ENCODE results near the gene TXNDC16.

The TXNDC16 gene

DNA sequence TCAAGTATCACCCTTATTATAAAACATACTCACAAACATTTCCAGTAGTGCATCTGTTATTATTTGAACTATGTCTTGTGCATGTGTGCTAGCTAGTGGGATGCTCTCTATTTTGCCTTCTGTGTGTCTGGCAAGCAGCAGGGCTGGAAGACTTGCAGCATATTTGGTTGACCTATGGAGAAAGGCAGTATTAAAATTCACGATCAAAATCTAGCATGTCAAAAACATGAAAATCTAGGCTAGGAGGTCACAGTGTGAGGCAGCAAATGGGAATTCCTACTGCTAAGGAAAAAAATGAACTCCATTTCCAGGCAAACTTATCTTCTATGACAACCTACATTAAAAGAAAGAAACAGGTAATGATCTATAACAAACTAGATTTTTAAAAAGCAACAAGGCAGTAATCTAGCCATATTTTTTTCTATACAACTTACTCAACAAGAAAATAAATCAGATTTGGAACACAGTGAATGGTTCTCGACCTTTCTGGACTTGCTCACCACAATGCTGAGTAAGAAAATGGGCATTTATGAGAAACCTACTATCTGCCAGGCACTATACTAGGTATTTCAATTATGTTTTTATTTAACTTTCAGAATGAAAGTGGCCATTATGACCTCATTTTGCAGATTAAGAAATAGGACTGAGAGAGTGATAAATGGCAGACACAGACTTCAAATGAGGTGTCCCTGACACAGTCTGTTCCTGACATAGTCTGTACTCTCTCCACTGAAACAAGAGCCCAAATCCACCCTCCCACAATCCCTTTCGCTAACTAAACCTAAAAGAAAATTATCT, 96.8 kb downstream of the TXNDC16 start:
- H3K4me3 ChIP-seq (ENCODE audit: low read depth, low read length): no peak overlapping the region
- TF ChIP-seq, protein P1, sequence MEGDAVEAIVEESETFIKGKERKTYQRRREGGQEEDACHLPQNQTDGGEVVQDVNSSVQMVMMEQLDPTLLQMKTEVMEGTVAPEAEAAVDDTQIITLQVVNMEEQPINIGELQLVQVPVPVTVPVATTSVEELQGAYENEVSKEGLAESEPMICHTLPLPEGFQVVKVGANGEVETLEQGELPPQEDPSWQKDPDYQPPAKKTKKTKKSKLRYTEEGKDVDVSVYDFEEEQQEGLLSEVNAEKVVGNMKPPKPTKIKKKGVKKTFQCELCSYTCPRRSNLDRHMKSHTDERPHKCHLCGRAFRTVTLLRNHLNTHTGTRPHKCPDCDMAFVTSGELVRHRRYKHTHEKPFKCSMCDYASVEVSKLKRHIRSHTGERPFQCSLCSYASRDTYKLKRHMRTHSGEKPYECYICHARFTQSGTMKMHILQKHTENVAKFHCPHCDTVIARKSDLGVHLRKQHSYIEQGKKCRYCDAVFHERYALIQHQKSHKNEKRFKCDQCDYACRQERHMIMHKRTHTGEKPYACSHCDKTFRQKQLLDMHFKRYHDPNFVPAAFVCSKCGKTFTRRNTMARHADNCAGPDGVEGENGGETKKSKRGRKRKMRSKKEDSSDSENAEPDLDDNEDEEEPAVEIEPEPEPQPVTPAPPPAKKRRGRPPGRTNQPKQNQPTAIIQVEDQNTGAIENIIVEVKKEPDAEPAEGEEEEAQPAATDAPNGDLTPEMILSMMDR (IDR thresholded peaks at IDR 0.05; ENCODE audit: borderline replicate concordance, insufficient read depth, low read depth, low read length): no peak

DNA sequence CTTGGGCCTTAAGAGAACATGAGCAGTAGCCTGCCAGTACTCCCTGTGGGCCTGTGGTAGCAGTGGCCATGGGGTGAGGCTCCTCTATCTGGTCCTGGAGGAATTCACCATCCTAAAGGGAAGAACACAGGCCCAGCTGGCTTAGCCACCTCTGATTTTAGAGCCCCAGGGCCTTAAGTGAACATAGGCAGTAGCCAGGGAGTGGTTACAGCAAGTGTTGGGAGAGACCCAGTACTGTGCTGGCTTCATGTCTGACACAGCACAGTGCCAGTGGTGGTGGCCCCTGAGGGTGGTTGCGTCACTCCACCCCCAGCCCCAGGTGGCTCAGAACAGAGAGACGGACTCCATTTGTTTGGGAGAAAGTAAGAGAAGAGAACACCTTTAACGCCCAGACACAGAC, 105.1 kb downstream of the TXNDC16 start:
- no peak overlapping the region for H3K4me3 ChIP-seq (ENCODE audit: low read depth, low read length)

DNA sequence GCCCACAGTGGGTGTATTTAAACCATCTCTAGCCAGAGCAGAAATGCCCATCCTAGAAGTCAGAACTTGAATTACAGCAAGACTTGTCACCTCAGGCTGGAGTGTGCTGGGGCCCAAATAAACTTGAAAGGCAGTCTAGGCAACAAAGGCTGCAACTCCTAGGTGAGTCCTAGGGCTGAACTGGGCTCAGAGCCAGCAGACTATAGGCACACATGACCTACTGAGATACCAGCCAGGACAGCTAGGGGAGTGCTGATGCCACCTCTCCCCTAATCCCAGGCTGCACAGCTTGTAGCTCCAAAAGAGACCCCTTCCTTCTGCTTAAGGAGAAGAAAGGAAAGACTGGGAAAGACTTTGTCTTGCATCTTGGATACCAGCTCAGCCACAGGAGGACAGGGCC, 106.0 kb downstream of the TXNDC16 start:
- TF ChIP-seq, protein P1 (IDR thresholded peaks at IDR 0.05; ENCODE audit: borderline replicate concordance, insufficient read depth, low read depth, low read length): no peak
- no peak overlapping the region for H3K4me3 ChIP-seq (ENCODE audit: low read depth, low read length)

More for the DNA sequence above, 105.1 kb downstream of the TXNDC16 start:
- TF ChIP-seq, protein P1 (IDR thresholded peaks at IDR 0.05; ENCODE audit: borderline replicate concordance, insufficient read depth, low read depth, low read length): no peak

DNA sequence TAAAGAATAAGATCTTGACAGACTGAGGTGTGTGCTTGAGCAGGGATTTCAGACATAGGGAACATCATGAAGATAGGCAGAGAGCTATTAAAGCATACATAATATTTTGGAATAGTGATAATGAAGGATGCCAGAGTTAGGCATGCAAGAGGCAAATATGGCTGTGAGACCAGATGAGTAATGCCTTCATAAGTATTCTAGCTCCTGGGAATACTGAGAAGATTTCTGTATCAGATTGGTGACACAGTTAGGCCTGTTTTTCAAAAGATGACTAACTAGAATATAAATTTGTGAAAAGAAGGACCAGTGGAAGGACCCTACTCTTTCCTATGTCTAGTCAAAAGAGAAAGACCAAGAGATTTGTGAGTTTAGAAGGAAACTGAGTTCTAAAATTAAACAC, 108.8 kb downstream of the TXNDC16 start:
- TF ChIP-seq, protein P1 (IDR thresholded peaks at IDR 0.05; ENCODE audit: borderline replicate concordance, insufficient read depth, low read depth, low read length): no peak

DNA sequence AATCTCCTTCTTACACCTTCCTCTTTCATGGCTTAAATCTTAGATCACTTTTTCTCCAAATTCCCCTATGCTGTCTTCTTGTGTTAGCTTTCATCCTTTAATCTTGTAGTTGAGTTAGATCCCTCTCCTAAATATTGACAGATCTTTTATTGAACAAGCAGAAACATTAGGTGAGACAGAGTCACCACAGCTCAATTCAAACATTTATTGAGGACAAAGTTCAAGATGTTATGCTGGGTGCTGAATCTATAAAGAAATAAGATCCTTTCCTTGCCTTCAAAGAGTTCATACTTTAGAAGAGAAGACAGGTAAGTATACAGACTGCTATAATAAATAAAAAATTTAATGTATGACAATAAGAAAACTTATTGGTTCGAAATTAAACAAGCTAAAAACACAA, 109.7 kb downstream of the TXNDC16 start:
- TF ChIP-seq, protein P1 (IDR thresholded peaks at IDR 0.05; ENCODE audit: borderline replicate concordance, insufficient read depth, low read depth, low read length): no peak
- no peak overlapping the region for H3K4me3 ChIP-seq (ENCODE audit: low read depth, low read length)

More for the DNA sequence above, 108.8 kb downstream of the TXNDC16 start:
- H3K4me3 ChIP-seq (ENCODE audit: low read depth, low read length): no peak overlapping the region

DNA sequence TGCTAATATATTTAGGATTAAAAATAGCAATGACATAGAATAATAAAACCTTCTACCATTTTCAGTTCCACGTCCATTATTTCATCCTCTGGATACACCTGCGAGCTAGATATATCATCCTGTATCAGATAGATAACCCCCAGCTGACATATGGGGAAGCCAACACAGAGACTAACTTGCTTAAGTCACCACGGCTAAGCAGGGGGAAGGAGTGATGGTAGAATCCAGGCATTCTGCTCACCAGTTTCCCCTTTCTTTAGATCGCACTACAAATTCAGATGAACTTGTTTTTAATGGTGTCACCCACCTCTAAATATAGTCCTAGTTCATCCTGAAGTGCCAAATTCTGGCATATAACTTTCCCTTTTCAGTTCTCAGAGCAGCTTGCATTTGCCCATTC, 110.1 kb downstream of the TXNDC16 start:
- no peak overlapping the region for H3K4me3 ChIP-seq (ENCODE audit: low read depth, low read length)
- TF ChIP-seq, protein P1 (IDR thresholded peaks at IDR 0.05; ENCODE audit: borderline replicate concordance, insufficient read depth, low read depth, low read length): no peak

DNA sequence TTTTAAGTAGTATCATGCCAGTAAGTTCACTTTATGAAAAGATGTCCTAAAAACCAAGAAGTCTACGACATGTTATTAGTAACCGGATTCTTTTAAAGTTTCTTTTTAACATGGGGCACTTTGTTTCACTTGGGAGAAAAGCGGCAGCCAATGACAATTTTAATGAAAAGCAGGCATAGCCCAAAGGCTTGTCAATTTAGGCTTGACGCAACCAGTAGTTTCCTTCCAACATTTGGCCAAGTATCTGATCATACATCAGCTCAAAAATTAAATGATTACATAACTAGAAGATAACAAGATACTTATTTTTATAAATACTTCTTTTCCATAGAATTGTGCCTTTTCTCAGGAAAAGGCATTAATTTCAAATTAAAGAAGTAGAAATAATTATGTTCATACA, 112.8 kb downstream of the TXNDC16 start:
- TF ChIP-seq, protein P1 (IDR thresholded peaks at IDR 0.05; ENCODE audit: borderline replicate concordance, insufficient read depth, low read depth, low read length): no peak
- H3K4me3 ChIP-seq (ENCODE audit: low read depth, low read length): no peak overlapping the region

Measured in GM12875 (cell line).